Testis (tissue), 3 donors: ENCODE measurements around the gene DHRS3. TPM values are rescaled to one million over a fixed set of nuclear protein-coding genes. Genes with fewer than 3 reads are reported as not detected.

ENCODE experiments used
- DNase-seq: peaks from one replicate; pipeline ENCODE4 v3.0.0-alpha.2; 2019
- H3K27ac ChIP-seq, 2 donors: fragments of 200-600 bp; sonication (generic); one replicate each; pipeline ENCODE4 v1.5.1; 2019
- H3K27me3 ChIP-seq: fragments of 200-600 bp; sonication (generic); one replicate; pipeline ENCODE4 v1.5.1; 2019
- H3K36me3 ChIP-seq: fragments of 200-600 bp; sonication (generic); one replicate; pipeline ENCODE4 v1.5.1; 2017; ENCODE audit warnings: low read depth; ENCODE audit errors: missing control alignments
- H3K4me1 ChIP-seq: fragments of 200-600 bp; sonication (generic); one replicate; pipeline ENCODE4 v1.5.1; 2019
- H3K4me3 ChIP-seq, 2 donors: fragments of 200-600 bp; sonication (generic); one replicate each; pipeline ENCODE4 v1.5.1; 2017 to 2019
- H3K9me3 ChIP-seq: fragments of 200-600 bp; sonication (generic); one replicate; pipeline ENCODE4 v1.5.1; 2017
- POLR2A ChIP-seq: fragments of 450-650 bp; IDR thresholded peaks from one replicate; pipeline ENCODE4 v1.6.1; 2017; ENCODE audit warnings: antibody characterized with exemption, mild to moderate bottlenecking, moderate library complexity
- WGBS, 2 donors: methylation state at CpG; one replicate each; pipeline ENCODE4 v1.1.5; 2018; 5-methylcytosine and 5-hydroxymethylcytosine counted together
- intact Hi-C: fragments of 100-400 bp; cut with DNase I; formaldehyde crosslinking; loops from one replicate; pipeline ENCODE4 v1.15.1; 2023; ENCODE audit warnings: low total_unique reads
- polyA plus RNA-seq: library from polyadenylated mRNA; stranded (reverse); fragments of 350-450 nt; fragmentation: Illumina TruSeq; extraction: RNeasy Lipid Tissue Mini Kit (QIAGEN cat#74804); gene quantifications from one replicate; pipeline ENCODE4 v1.2.3, GENCODE V29; 2014; ENCODE audit warnings: low read depth, low replicate concordance; ENCODE audit not compliant: insufficient read depth
- total RNA-seq, 2 donors: library from RNA; depleted of rRNA; stranded (reverse); fragments of >200 nt; gene quantifications; one replicate each; pipeline ENCODE4 v1.2.3, GENCODE V29; 2016
- TF ChIP-seq, protein P1 (sequence below), 3 experiments: fragments of 450-650 bp in 2 of 3; fragments of 200-600 bp in 1 of 3; sonication (generic) in 1 of 3; IDR thresholded peaks; one replicate each; pipeline ENCODE4 v1.5.1; 2016 to 2019; ENCODE audit warnings: antibody characterized with exemption in 3 of 3, mild to moderate bottlenecking in 2 of 3, moderate library complexity in 1 of 3

The DHRS3 gene
- total and polyA plus RNA-seq, 3 donors from 2014 or later = 27.1 to 38.7 (median 30.2) TPM

DNA sequence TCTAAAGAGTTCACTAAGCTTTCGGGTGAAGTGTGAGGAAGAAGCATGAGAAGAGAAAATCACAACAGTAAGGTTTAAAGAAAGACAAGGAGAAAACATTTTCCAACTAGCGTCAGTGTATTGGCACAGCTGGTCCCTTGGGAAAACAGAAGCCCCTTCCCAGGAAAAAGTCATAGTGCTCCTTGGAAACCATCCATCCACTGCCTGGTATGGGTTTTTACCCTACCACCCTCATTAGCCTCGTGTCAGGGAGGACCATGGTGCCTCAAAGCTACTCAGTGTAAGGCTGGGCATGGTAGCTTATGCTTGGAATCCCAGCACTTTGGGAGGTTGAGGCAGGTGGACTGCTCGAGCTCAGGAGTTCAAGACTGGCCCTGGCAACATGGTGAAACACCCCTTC is 38.6 kb upstream of the DHRS3 start:
- H3K4me1 ChIP-seq = no peaks in the 10 kb centered on the region
- no peaks in the 10 kb centered on the region for H3K9me3 ChIP-seq
- no peak for DNase-seq
- no peak overlapping the region for H3K27ac ChIP-seq
- 92 to 93% methylated on average over 3 to 4 of the region's 4 CpGs for WGBS, 2 donors
- no peak overlapping the region for H3K4me3 ChIP-seq
- no peaks in the 10 kb centered on the region for H3K36me3 ChIP-seq
- TF ChIP-seq POLR2A = no peak
- TF ChIP-seq, protein P1, sequence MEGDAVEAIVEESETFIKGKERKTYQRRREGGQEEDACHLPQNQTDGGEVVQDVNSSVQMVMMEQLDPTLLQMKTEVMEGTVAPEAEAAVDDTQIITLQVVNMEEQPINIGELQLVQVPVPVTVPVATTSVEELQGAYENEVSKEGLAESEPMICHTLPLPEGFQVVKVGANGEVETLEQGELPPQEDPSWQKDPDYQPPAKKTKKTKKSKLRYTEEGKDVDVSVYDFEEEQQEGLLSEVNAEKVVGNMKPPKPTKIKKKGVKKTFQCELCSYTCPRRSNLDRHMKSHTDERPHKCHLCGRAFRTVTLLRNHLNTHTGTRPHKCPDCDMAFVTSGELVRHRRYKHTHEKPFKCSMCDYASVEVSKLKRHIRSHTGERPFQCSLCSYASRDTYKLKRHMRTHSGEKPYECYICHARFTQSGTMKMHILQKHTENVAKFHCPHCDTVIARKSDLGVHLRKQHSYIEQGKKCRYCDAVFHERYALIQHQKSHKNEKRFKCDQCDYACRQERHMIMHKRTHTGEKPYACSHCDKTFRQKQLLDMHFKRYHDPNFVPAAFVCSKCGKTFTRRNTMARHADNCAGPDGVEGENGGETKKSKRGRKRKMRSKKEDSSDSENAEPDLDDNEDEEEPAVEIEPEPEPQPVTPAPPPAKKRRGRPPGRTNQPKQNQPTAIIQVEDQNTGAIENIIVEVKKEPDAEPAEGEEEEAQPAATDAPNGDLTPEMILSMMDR (IDR thresholded peaks at IDR 0.05) = no peak
- intact Hi-C loops = no loop called here
- H3K27me3 ChIP-seq = no peaks in the 10 kb centered on the region

DNA sequence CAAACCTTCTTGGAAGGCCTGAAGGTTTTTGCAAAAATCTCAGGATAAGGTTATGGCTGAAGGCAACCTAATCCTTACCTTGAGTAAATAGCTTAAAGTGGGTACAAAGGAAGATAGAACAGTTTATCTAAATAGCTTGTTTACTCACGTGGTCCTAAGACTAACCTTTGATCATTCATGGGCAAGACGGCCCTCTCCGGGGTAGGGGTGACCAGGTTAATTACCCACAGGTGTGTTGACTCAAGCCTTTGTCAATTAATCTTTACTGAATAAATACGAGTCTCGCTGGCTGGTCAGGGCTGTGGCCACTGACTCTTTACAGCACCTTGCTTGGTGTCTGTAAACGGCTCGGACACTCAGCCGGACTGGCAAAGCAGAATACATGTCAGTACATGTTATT is 36.6 kb upstream of the DHRS3 start:
- WGBS, 2 donors = 90 to 97% methylated on average over 8 of the region's 8 CpGs
- intact Hi-C loops = no loop called here
- no peak for DNase-seq
- TF ChIP-seq POLR2A = no peak
- TF ChIP-seq, protein P1 (IDR thresholded peaks at IDR 0.05) = no peak
- no peaks in the 10 kb centered on the region for H3K36me3 ChIP-seq
- no peak overlapping the region for H3K27ac ChIP-seq
- no peaks in the 10 kb centered on the region for H3K4me1 ChIP-seq
- no peaks in the 10 kb centered on the region for H3K9me3 ChIP-seq
- H3K4me3 ChIP-seq = no peak overlapping the region
- no peaks in the 10 kb centered on the region for H3K27me3 ChIP-seq

GRCh38 chr1:12654004-12654567 is 36.1 kb upstream of the DHRS3 start:
- DNase-seq = no peak
- no peak overlapping the region for H3K27ac ChIP-seq
- no peaks in the 10 kb centered on the region for H3K27me3 ChIP-seq
- no peak overlapping the region for H3K4me3 ChIP-seq
- TF ChIP-seq POLR2A = no peak
- TF ChIP-seq, protein P1 (IDR thresholded peaks at IDR 0.05) = no peak
- H3K9me3 ChIP-seq = no peaks in the 10 kb centered on the region
- H3K36me3 ChIP-seq = no peaks in the 10 kb centered on the region
- 81 to 94% methylated on average over 4 of the region's 4 CpGs for WGBS, 2 donors
- H3K4me1 ChIP-seq = no peaks in the 10 kb centered on the region
- intact Hi-C loops = no loop called here

GRCh38 chr1:12649971-12650421 is 32.0 kb upstream of the DHRS3 start:
- DNase-seq = no peak
- WGBS, 2 donors = 38 to 58% methylated on average over 5 of the region's 5 CpGs

More at GRCh38 chr1:12649971-12650421, 32.0 kb upstream of the DHRS3 start:
- no peaks in the 10 kb centered on the region for H3K9me3 ChIP-seq
- intact Hi-C loops = no loop called here
- H3K27ac ChIP-seq = no peak overlapping the region
- TF ChIP-seq POLR2A = no peak
- TF ChIP-seq, protein P1 (IDR thresholded peaks at IDR 0.05) = no peak
- H3K36me3 ChIP-seq = no peaks in the 10 kb centered on the region
- no peaks in the 10 kb centered on the region for H3K4me1 ChIP-seq
- no peak overlapping the region for H3K4me3 ChIP-seq
- no peaks in the 10 kb centered on the region for H3K27me3 ChIP-seq
